ENCODE measurements around the gene PGBD5. TPM values are rescaled to one million over a fixed set of nuclear protein-coding genes. Genes with fewer than 3 reads are reported as not detected.
"Not testable (repeated sequence)": the region's sequence is repeated elsewhere in the genome, so short reads cannot be mapped to it uniquely, and the experiment has no call there.

PGBD5 gene
- polyA plus RNA-seq, 1 donor: 1.6 TPM

- Histone ChIP-seq H3K27me3 (ENCODE audit: control insufficient read depth, insufficient read depth, low read length) (no peaks in the 10 kb centered on the region), H3K36me3 (ENCODE audit: control insufficient read depth, insufficient read depth, low read length) (no peaks in the 10 kb centered on the region), H3K4me3 (ENCODE audit: low read length) (no peak overlapping the region), H3K27ac (ENCODE audit: low read length) (no peak overlapping the region), H3K9me3 (ENCODE audit: control insufficient read depth, low read depth, low read length) (no peaks in the 10 kb centered on the region), H3K4me1 (ENCODE audit: control insufficient read depth, insufficient read depth, low read length) (no peaks in the 10 kb centered on the region)
- WGBS (ENCODE audit: insufficient coverage, low lambda C conversion rate): no CpG with 5 or more reads among the region's 2 CpGs
- DNase-seq: no peak
Observed at GRCh38 chr1:230415405-230416132, 10.6 kb downstream of the PGBD5 start.

GRCh38 chr1:230414694-230415093 lies 11.4 kb downstream of the PGBD5 start:
- no peak overlapping the region for H3K27ac ChIP-seq (ENCODE audit: low read length)
- H3K4me1 ChIP-seq (ENCODE audit: control insufficient read depth, insufficient read depth, low read length): no peaks in the 10 kb centered on the region
- no peaks in the 10 kb centered on the region for H3K36me3 ChIP-seq (ENCODE audit: control insufficient read depth, insufficient read depth, low read length)
- H3K9me3 ChIP-seq (ENCODE audit: control insufficient read depth, low read depth, low read length): no peaks in the 10 kb centered on the region
- no peaks in the 10 kb centered on the region for H3K27me3 ChIP-seq (ENCODE audit: control insufficient read depth, insufficient read depth, low read length)
- no CpG with 5 or more reads among the region's 4 CpGs for WGBS (ENCODE audit: insufficient coverage, low lambda C conversion rate)
- no peak for DNase-seq
- no peak overlapping the region for H3K4me3 ChIP-seq (ENCODE audit: low read length)

DNA sequence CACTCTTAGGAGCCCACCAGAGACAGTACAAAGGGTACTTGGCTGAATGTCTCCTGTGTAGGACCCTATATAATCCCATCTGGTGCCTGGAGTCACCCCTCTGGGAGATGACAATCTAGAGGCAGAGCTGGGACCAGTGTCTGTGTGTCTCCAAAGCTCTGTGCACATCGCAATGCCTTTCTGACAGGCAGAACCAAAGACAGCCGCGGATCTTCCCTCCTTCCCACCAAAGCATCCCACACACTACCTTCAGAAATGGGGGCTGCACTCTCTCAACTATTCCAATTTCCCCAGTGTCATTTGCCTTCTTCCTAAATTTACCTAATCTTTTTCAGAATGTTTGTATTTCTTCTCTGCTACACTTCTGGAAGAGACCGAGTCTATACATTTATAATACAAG lies 12.0 kb downstream of the PGBD5 start:
- Histone ChIP-seq H3K4me3 (ENCODE audit: low read length) (no peak overlapping the region), H3K9me3 (ENCODE audit: control insufficient read depth, low read depth, low read length) (no peaks in the 10 kb centered on the region), H3K27ac (ENCODE audit: low read length) (no peak overlapping the region), H3K36me3 (ENCODE audit: control insufficient read depth, insufficient read depth, low read length) (no peaks in the 10 kb centered on the region), H3K27me3 (ENCODE audit: control insufficient read depth, insufficient read depth, low read length) (no peaks in the 10 kb centered on the region), H3K4me1 (ENCODE audit: control insufficient read depth, insufficient read depth, low read length) (no peaks in the 10 kb centered on the region)
- DNase-seq: no peak
- WGBS (ENCODE audit: insufficient coverage, low lambda C conversion rate): 78% methylated on average over 1 of the region's 4 CpGs

DNA sequence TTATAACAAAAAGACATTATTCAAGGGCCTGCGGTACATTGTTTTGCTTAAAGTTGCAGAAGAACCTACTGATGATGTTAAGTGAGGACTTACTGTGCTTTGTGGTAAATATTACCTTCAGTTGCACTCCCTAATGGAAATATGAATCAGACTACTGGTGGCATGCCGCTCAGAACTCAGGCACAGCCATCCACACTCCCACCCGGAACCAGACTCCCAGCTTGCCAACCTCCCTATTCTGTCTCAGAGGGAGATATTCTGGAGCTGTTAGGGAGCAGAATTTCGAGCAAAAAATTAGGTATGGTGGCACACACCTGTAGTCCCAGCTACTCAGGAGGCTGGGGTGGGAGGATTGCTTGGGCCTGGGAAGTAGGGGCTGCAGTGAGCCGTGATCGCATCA lies 13.1 kb downstream of the PGBD5 start:
- WGBS (ENCODE audit: insufficient coverage, low lambda C conversion rate): 100% methylated on average over 2 of the region's 6 CpGs
- Histone ChIP-seq H3K36me3 (ENCODE audit: control insufficient read depth, insufficient read depth, low read length) (no peaks in the 10 kb centered on the region), H3K4me1 (ENCODE audit: control insufficient read depth, insufficient read depth, low read length) (no peaks in the 10 kb centered on the region), H3K4me3 (ENCODE audit: low read length) (no peak overlapping the region), H3K9me3 (ENCODE audit: control insufficient read depth, low read depth, low read length) (no peaks in the 10 kb centered on the region), H3K27ac (ENCODE audit: low read length) (no peak overlapping the region), H3K27me3 (ENCODE audit: control insufficient read depth, insufficient read depth, low read length) (no peaks in the 10 kb centered on the region)
- DNase-seq: no peak

DNA sequence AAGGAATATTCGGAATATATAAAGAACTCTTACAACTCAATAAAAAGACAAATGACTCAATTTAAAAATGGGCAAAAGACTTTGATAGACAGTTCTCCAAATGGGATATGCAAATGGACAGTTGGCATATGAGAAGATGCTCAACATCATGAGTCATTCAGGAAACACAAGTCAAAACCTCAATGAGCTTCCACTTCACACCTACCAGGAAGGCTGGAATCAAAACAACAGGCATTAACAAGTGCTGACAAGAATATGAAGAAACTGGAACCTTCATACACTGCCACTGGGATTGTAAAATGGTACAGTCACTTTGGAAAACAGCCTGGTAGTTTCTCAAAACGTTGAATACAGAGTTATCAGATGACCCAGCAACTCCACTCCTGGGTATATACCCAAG lies 17.2 kb downstream of the PGBD5 start:
- Histone ChIP-seq H3K4me1 (ENCODE audit: control insufficient read depth, insufficient read depth, low read length) (no peaks in the 10 kb centered on the region), H3K27ac (ENCODE audit: low read length) (no peak overlapping the region), H3K36me3 (ENCODE audit: control insufficient read depth, insufficient read depth, low read length) (no peaks in the 10 kb centered on the region), H3K9me3 (ENCODE audit: control insufficient read depth, low read depth, low read length) (no peaks in the 10 kb centered on the region), H3K4me3 (ENCODE audit: low read length) (no peak overlapping the region), H3K27me3 (ENCODE audit: control insufficient read depth, insufficient read depth, low read length) (no peaks in the 10 kb centered on the region)
- WGBS (ENCODE audit: insufficient coverage, low lambda C conversion rate): 100% methylated on average over 1 of the region's 2 CpGs
- DNase-seq: no peak

GRCh38 chr1:230407351-230407750 lies 18.8 kb downstream of the PGBD5 start:
- WGBS (ENCODE audit: insufficient coverage, low lambda C conversion rate): no CpG with 5 or more reads among the region's 2 CpGs
- peak in 1 of 2 donors; percentile 4 for DNase-seq

DNA sequence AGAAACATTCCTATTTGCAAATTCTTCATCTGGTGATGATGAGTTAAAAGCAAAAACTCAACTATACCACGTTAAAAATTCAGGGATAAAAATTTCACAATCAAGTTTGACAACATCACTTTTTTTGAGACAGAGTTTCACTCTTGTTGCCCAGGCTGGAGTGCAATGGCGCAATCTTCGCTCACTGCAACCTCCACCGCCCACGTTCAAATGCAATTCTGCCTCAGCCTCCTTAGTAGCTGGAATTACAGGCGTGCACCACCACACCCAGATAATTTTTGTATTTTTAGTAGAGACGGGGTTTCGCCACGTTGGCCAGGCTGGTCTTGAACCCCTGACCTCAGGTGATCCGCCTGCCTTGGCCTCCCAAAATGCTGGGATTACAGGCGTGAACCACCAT lies 19.4 kb downstream of the PGBD5 start:
- H3K9me3 ChIP-seq (ENCODE audit: control insufficient read depth, low read depth, low read length); H3K27ac ChIP-seq (ENCODE audit: low read length); H3K36me3 ChIP-seq (ENCODE audit: control insufficient read depth, insufficient read depth, low read length); H3K27me3 ChIP-seq (ENCODE audit: control insufficient read depth, insufficient read depth, low read length); H3K4me1 ChIP-seq (ENCODE audit: control insufficient read depth, insufficient read depth, low read length); DNase-seq; H3K4me3 ChIP-seq (ENCODE audit: low read length): not testable (repeated sequence)
- no CpG with 5 or more reads among the region's 11 CpGs for WGBS (ENCODE audit: insufficient coverage, low lambda C conversion rate)

More at GRCh38 chr1:230407351-230407750, 18.8 kb downstream of the PGBD5 start:
- H3K9me3 ChIP-seq (ENCODE audit: control insufficient read depth, low read depth, low read length): no peaks in the 10 kb centered on the region
- no peak overlapping the region for H3K4me3 ChIP-seq (ENCODE audit: low read length)
- no peaks in the 10 kb centered on the region for H3K36me3 ChIP-seq (ENCODE audit: control insufficient read depth, insufficient read depth, low read length)
- H3K27ac ChIP-seq (ENCODE audit: low read length): no peak overlapping the region
- no peaks in the 10 kb centered on the region for H3K4me1 ChIP-seq (ENCODE audit: control insufficient read depth, insufficient read depth, low read length)
- no peaks in the 10 kb centered on the region for H3K27me3 ChIP-seq (ENCODE audit: control insufficient read depth, insufficient read depth, low read length)

GRCh38 chr1:230403442-230403841 lies 22.7 kb downstream of the PGBD5 start:
- no peaks in the 10 kb centered on the region for H3K4me1 ChIP-seq (ENCODE audit: control insufficient read depth, insufficient read depth, low read length)
- no peaks in the 10 kb centered on the region for H3K36me3 ChIP-seq (ENCODE audit: control insufficient read depth, insufficient read depth, low read length)
- H3K27me3 ChIP-seq (ENCODE audit: control insufficient read depth, insufficient read depth, low read length): no peaks in the 10 kb centered on the region
- H3K27ac ChIP-seq (ENCODE audit: low read length): no peak overlapping the region
- no peak for DNase-seq
- no peaks in the 10 kb centered on the region for H3K9me3 ChIP-seq (ENCODE audit: control insufficient read depth, low read depth, low read length)
- WGBS (ENCODE audit: insufficient coverage, low lambda C conversion rate): no CpG with 5 or more reads among the region's 7 CpGs
- no peak overlapping the region for H3K4me3 ChIP-seq (ENCODE audit: low read length)

- H3K4me1 ChIP-seq (ENCODE audit: control insufficient read depth, insufficient read depth, low read length): no peaks in the 10 kb centered on the region
- no peak overlapping the region for H3K27ac ChIP-seq (ENCODE audit: low read length)
- no peaks in the 10 kb centered on the region for H3K36me3 ChIP-seq (ENCODE audit: control insufficient read depth, insufficient read depth, low read length)
- H3K9me3 ChIP-seq (ENCODE audit: control insufficient read depth, low read depth, low read length): no peaks in the 10 kb centered on the region
- no peak overlapping the region for H3K4me3 ChIP-seq (ENCODE audit: low read length)
- DNase-seq: peak in 1 of 2 donors; percentile 4
- no CpG with 5 or more reads among the region's 8 CpGs for WGBS (ENCODE audit: insufficient coverage, low lambda C conversion rate)
- H3K27me3 ChIP-seq (ENCODE audit: control insufficient read depth, insufficient read depth, low read length): no peaks in the 10 kb centered on the region
Observed at GRCh38 chr1:230401763-230402294, 24.3 kb downstream of the PGBD5 start.

GRCh38 chr1:230401101-230401500 lies 25.0 kb downstream of the PGBD5 start:
- H3K36me3 ChIP-seq (ENCODE audit: control insufficient read depth, insufficient read depth, low read length): no peaks in the 10 kb centered on the region
- H3K9me3 ChIP-seq (ENCODE audit: control insufficient read depth, low read depth, low read length): no peaks in the 10 kb centered on the region
- H3K27ac ChIP-seq (ENCODE audit: low read length): no peak overlapping the region
- no CpG with 5 or more reads among the region's 14 CpGs for WGBS (ENCODE audit: insufficient coverage, low lambda C conversion rate)
- H3K4me1 ChIP-seq (ENCODE audit: control insufficient read depth, insufficient read depth, low read length): no peaks in the 10 kb centered on the region
- no peak for DNase-seq
- no peak overlapping the region for H3K4me3 ChIP-seq (ENCODE audit: low read length)
- no peaks in the 10 kb centered on the region for H3K27me3 ChIP-seq (ENCODE audit: control insufficient read depth, insufficient read depth, low read length)

DNA sequence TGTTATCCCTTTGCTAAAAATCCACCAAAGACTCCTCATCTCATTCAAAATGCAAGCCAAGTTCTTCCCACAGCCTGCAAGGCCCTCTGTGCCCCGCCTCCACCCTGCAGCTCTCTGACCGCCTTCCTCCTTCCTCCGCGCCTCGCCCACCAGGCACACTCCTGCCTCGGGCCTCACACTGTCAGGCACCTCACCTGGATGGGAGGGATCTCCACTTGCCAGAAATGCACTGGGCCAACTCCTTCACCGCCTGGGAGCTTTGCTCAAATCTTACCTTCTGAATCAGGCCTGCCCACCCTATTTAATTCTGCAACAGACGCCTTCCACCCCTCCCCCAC lies 26.2 kb downstream of the PGBD5 start:
- Histone ChIP-seq H3K4me3 (ENCODE audit: low read length) (no peak overlapping the region), H3K27ac (ENCODE audit: low read length) (no peak overlapping the region), H3K4me1 (ENCODE audit: control insufficient read depth, insufficient read depth, low read length) (no peaks in the 10 kb centered on the region), H3K9me3 (ENCODE audit: control insufficient read depth, low read depth, low read length) (no peaks in the 10 kb centered on the region), H3K27me3 (ENCODE audit: control insufficient read depth, insufficient read depth, low read length) (no peaks in the 10 kb centered on the region), H3K36me3 (ENCODE audit: control insufficient read depth, insufficient read depth, low read length) (no peaks in the 10 kb centered on the region)
- DNase-seq: no peak
- no CpG with 5 or more reads among the region's 8 CpGs for WGBS (ENCODE audit: insufficient coverage, low lambda C conversion rate)
